GM12801 (cell line): ENCODE results near the gene MRPS25.

Experiments used
- CTCF ChIP-seq: IDR thresholded peaks from one replicate; pipeline ENCODE4 v1.5.1; 2011; ENCODE audit warnings: control low read depth; ENCODE audit not compliant: insufficient read length; ENCODE audit errors: extremely low read depth

Gene MRPS25

GRCh38 chr3:15107075-15107947 lies 42.2 kb upstream of the MRPS25 start:
- no peak for TF ChIP-seq CTCF

- no peak for TF ChIP-seq CTCF
These were observed 37.7 kb upstream of the MRPS25 start for GRCh38 chr3:15102836-15103235.

- no peak for TF ChIP-seq CTCF
These were observed 37.1 kb upstream of the MRPS25 start for GRCh38 chr3:15102256-15102655.

- TF ChIP-seq CTCF: no peak
These were observed 34.4 kb upstream of the MRPS25 start for GRCh38 chr3:15099364-15100098.

GRCh38 chr3:15098503-15099363 lies 33.6 kb upstream of the MRPS25 start, which contains the start of gene RBSN:
Gene RBSN, minus strand, starts transcription at chr3:15099148. Its CDS starts 3,028 bp downstream, at chr3:15096120.
- no peak for TF ChIP-seq CTCF

- no peak for TF ChIP-seq CTCF
These were observed 32.8 kb upstream of the MRPS25 start for GRCh38 chr3:15097891-15098290.

- no peak for TF ChIP-seq CTCF
These were observed 30.9 kb upstream of the MRPS25 start for GRCh38 chr3:15096046-15096445.
